Upper lobe of right lung (tissue), 1 donor: ENCODE data around the gene BNIP3. TPM values are rescaled to one million over a fixed set of nuclear protein-coding genes. Genes with fewer than 3 reads are reported as not detected.
A peak's percentile ranks its signal among the peaks of the same experiment; 100 is the strongest.

Experiments used
- ATAC-seq: fragments of 200-7000 bp; cut with Tn5 transposase; one replicate; pipeline ENCODE4 v1.9.1; 2020; ENCODE audit warnings: mild to moderate bottlenecking, moderate library complexity
- DNase-seq: peaks from one replicate; pipeline ENCODE4 v3.0.0-alpha.2; 2020
- H3K27ac ChIP-seq: fragments of 200-600 bp; one replicate; pipeline ENCODE4 v1.8.0; 2022
- H3K27me3 ChIP-seq: fragments of 200-600 bp; one replicate; pipeline ENCODE4 v1.8.0; 2022; ENCODE audit warnings: mild to moderate bottlenecking
- H3K36me3 ChIP-seq: fragments of 200-600 bp; one replicate; pipeline ENCODE4 v1.8.0; 2022
- H3K4me1 ChIP-seq: fragments of 200-600 bp; one replicate; pipeline ENCODE4 v1.8.0; 2022
- H3K4me3 ChIP-seq: fragments of 200-600 bp; one replicate; pipeline ENCODE4 v1.8.0; 2022; ENCODE audit warnings: mild to moderate bottlenecking
- H3K9me3 ChIP-seq: fragments of 200-600 bp; one replicate; pipeline ENCODE4 v1.8.0; 2022
- CTCF ChIP-seq: fragments of 200-600 bp; IDR thresholded peaks from one replicate; pipeline ENCODE4 v1.8.0; 2022; ENCODE audit warnings: antibody characterized with exemption
- intact Hi-C: fragments of 100-400 bp; cut with DNase I; formaldehyde crosslinking; loops from one replicate; pipeline ENCODE4 v1.11.0; 2022
- total RNA-seq: library from RNA; stranded (reverse); fragmentation: NEBNext Ultra II Directional; extraction: Animal tissue kit (Norgen Biotek cat#: 25700); gene quantifications from one replicate; pipeline ENCODE4 v1.2.1, GENCODE V29; 2021
- donor health status: DM: no; HTN: yes; CAD: no; lungs with severe emphysema.

Gene BNIP3
- total RNA-seq, 1 donor from 2014 or later, result 38.2 TPM

GRCh38 chr10:132022241-132022640 is 40.5 kb upstream of the BNIP3 start:
- H3K4me3 ChIP-seq, result no peak overlapping the region
- no peaks in the 10 kb centered on the region for H3K36me3 ChIP-seq
- H3K4me1 ChIP-seq, result no peaks in the 10 kb centered on the region
- intact Hi-C loops, result loop anchor here (2.0 kb wide), 1 partner anchor 137 kb away; no protein-coding TSS in a partner anchor
- no peaks in the 10 kb centered on the region for H3K9me3 ChIP-seq
- ATAC-seq (no peak), DNase-seq (no peak)
- H3K27me3 ChIP-seq, result peaks cover 33% of the 10 kb centered on the region
- H3K27ac ChIP-seq, result no peak overlapping the region
- TF ChIP-seq CTCF, result no peak

- no peak for TF ChIP-seq CTCF
These were observed 39.9 kb upstream of the BNIP3 start for GRCh38 chr10:132021504-132022143.

GRCh38 chr10:132021046-132021445 is 39.3 kb upstream of the BNIP3 start:
- H3K4me3 ChIP-seq, result no peak overlapping the region
- no peaks in the 10 kb centered on the region for H3K9me3 ChIP-seq
- no peaks in the 10 kb centered on the region for H3K4me1 ChIP-seq
- no peaks in the 10 kb centered on the region for H3K36me3 ChIP-seq
- intact Hi-C loops, result no loop called here
- DNase-seq (no peak), ATAC-seq (no peak)
- H3K27ac ChIP-seq, result no peak overlapping the region
- no peak for TF ChIP-seq CTCF
- H3K27me3 ChIP-seq, result peaks cover 25% of the 10 kb centered on the region

More at GRCh38 chr10:132021504-132022143, 39.9 kb upstream of the BNIP3 start:
- Histone ChIP-seq H3K36me3 (no peaks in the 10 kb centered on the region), H3K9me3 (no peaks in the 10 kb centered on the region), H3K4me3 (no peak overlapping the region), H3K27me3 (peaks cover 28% of the 10 kb centered on the region), H3K27ac (no peak overlapping the region), H3K4me1 (no peaks in the 10 kb centered on the region)
- DNase-seq (no peak), ATAC-seq (no peak)
- intact Hi-C loops, result loop anchor here (2.0 kb wide), 1 partner anchor 137 kb away; no protein-coding TSS in a partner anchor

- DNase-seq (no peak), ATAC-seq (no peak)
- no peak for TF ChIP-seq CTCF
- intact Hi-C loops, result no loop called here
- Histone ChIP-seq H3K27me3 (peaks cover 19% of the 10 kb centered on the region), H3K27ac (no peak overlapping the region), H3K36me3 (no peaks in the 10 kb centered on the region), H3K9me3 (no peaks in the 10 kb centered on the region), H3K4me1 (no peaks in the 10 kb centered on the region), H3K4me3 (no peak overlapping the region)
These were observed 38.7 kb upstream of the BNIP3 start for GRCh38 chr10:132020456-132020855.

- Histone ChIP-seq H3K27ac (no peak overlapping the region), H3K36me3 (no peaks in the 10 kb centered on the region), H3K4me3 (no peak overlapping the region), H3K27me3 (peaks cover 12% of the 10 kb centered on the region), H3K9me3 (no peaks in the 10 kb centered on the region), H3K4me1 (no peaks in the 10 kb centered on the region)
- ATAC-seq (no peak), DNase-seq (peak; percentile 54)
- TF ChIP-seq CTCF, result no peak
- intact Hi-C loops, result no loop called here
These were observed 37.6 kb upstream of the BNIP3 start for GRCh38 chr10:132019366-132019765.
